GM12865 (cell line): ENCODE results near the gene EIPR1.

Source experiments
- DNase-seq: peaks from one replicate; pipeline ENCODE4 v3.0.0; 2010; ENCODE audit warnings: low read depth
- H3K4me3 ChIP-seq: 2 replicates; pipeline ENCODE4 v1.5.1; 2011; ENCODE audit warnings: mild to moderate bottlenecking, low read depth, low read length, control low read depth
- TF ChIP-seq, protein P1 (sequence below): IDR thresholded peaks from 2 replicates; pipeline ENCODE4 v1.5.1; 2011; ENCODE audit warnings: low read length, control low read depth, low read depth, inconsistent platforms; ENCODE audit not compliant: insufficient read depth; ENCODE audit errors: missing control alignments

EIPR1 gene

DNA sequence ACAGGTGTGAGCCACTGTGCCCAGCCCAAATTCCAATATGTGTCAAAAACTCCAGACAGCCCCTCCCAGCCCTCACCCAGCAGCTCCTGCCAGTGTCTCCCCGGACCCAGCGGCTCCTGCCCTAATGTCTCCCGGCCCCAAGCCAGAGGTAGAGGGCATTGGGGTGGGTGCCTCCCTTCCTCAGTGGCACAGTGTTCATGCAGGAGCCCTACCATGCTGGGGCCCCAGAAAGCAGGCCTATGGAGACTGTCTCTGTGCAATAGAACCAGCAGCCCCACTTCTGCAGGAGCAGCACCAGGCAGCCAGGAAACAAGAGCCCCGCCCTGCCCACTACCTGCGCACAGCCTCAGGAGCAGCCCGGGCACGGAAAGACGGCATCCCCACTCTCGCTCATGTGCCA, 70.4 kb downstream of the EIPR1 start:
- TF ChIP-seq, protein P1, sequence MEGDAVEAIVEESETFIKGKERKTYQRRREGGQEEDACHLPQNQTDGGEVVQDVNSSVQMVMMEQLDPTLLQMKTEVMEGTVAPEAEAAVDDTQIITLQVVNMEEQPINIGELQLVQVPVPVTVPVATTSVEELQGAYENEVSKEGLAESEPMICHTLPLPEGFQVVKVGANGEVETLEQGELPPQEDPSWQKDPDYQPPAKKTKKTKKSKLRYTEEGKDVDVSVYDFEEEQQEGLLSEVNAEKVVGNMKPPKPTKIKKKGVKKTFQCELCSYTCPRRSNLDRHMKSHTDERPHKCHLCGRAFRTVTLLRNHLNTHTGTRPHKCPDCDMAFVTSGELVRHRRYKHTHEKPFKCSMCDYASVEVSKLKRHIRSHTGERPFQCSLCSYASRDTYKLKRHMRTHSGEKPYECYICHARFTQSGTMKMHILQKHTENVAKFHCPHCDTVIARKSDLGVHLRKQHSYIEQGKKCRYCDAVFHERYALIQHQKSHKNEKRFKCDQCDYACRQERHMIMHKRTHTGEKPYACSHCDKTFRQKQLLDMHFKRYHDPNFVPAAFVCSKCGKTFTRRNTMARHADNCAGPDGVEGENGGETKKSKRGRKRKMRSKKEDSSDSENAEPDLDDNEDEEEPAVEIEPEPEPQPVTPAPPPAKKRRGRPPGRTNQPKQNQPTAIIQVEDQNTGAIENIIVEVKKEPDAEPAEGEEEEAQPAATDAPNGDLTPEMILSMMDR: no peak
- no peak for DNase-seq
- H3K4me3 ChIP-seq: no peak overlapping the region

- DNase-seq: no peak
- H3K4me3 ChIP-seq: no peak overlapping the region
- TF ChIP-seq, protein P1: no peak
Observed at GRCh38 chr2:3305952-3306351, 71.7 kb downstream of the EIPR1 start.

GRCh38 chr2:3305431-3305830, 72.2 kb downstream of the EIPR1 start:
- TF ChIP-seq, protein P1: no peak
- no peak for DNase-seq
- no peak overlapping the region for H3K4me3 ChIP-seq

DNA sequence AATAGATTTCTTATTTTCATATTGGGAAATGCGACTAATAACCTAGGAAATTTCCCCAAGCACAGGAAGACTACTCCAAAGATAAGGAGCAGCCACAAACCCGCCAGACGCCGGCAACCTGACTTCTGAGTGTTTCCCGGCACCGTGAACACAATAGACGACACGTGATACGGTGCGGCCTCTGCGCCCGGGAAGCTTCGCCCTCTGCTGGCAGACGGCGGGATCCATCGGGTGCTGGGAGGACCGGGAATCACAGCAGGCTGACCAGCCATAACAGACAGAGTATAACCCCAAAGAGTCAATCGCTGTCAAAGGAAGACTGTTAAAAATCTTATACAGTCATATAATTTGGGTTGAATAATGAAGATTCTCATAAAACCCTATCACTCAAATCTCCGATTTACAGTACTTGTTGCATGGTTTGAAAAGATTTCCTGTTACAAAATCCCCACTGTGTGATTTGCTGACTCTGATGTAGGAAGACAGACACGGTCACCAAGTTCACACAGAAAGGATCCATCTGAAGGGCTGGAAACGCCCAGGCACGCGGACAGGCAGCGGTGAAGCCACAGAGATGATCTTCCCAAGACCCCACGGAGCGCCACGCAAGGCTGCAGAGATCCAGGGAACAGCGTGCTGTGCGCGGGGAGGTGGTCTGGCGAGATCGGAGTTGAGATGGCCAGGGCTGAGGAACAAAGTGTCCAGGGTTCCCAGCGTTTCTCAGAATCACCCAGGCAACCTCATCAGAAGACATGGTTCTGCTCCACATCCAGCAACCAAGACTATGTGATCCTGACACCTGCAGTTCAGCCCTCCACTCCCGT, 73.8 kb downstream of the EIPR1 start:
- H3K4me3 ChIP-seq: no peak overlapping the region
- TF ChIP-seq, protein P1: peak; percentile 87
- peak; percentile 76 for DNase-seq

DNA sequence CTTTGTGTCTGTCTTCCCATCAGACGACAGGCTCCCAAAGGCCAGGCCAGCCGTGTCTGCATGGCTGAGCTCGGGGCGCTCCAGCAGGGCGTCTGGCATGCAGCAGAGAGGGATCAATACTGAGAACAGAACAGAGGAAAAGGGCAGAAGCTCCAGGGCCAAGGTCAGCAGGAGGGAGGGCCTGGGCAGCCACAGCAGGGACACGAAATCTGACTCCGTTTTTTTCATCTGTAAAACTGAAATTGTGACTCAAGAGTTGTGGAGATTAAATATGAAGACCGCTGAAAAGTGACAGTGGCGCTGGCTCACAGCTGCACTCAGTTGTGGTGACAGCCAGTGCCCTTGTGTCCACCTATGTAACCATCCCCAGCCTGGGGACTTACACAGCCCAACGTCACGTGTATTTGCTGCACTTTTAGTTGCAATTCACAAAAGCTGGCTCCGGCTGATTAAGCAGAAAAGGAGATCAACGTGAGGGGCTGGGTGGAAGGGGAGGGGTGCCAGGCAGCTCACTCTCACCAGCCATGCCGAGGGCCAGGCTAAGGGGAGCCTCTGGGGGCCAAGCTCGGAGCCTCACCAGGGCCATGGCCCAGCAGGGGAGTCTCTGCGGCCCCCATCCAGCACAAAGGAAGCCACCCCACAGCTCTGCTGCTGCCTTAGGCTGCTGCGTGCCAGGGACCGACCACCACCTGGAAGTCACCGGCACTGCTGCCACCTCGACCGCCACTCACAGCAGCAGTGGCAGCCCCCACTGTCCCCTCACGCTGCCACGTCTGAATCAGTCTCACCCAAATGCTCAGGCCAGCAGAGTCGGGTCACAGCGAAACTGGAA, 74.7 kb downstream of the EIPR1 start:
- H3K4me3 ChIP-seq: no peak overlapping the region
- TF ChIP-seq, protein P1: no peak
- no peak for DNase-seq

DNA sequence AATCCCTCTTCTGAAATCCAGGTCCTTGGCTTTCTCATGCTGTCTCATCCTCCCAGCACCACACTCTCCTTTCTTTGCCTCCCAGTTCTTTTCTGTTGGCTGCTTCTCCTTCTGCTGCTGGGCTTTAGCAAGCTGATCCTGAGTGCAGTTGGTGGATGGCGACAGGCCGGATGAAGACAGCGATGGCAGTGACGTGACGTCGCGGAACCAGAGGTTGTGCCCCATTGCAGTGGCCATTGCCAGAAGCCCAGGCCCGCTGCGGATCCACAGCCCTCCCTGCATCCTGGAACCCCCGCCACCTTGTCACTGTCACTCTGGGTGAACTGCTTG, 75.2 kb downstream of the EIPR1 start:
- DNase-seq: no peak
- TF ChIP-seq, protein P1: no peak
- H3K4me3 ChIP-seq: no peak overlapping the region
